Measurements from ENCODE around the gene SNF8. TPM values are rescaled to one million over a fixed set of nuclear protein-coding genes. Genes with fewer than 3 reads are reported as not detected.

Gene SNF8
- total and polyA plus RNA-seq, 9 of the 15 experiments (the other 6 are each of a cell fraction or from before 2014, with no cell fraction given) = 6.9 to 149 (median 117) TPM

GRCh38 chr17:48944515-48945260 is at the start of gene SNF8 (continued):
- peak; percentile 80; the same call in 1 of the 2 replicates for TF ChIP-seq ZNF511 (CRISPR knock-in tag; IDR thresholded peaks at IDR 0.05)
- peak; percentile 65 for TF ChIP-seq TAF9B (IDR thresholded peaks at IDR 0.05; ENCODE audit: partially characterized antibody)
- no peak for TF ChIP-seq MCM2 (IDR thresholded peaks at IDR 0.05; ENCODE audit: low read depth)
- TF ChIP-seq KDM1A (IDR thresholded peaks at IDR 0.05) = no peak
- peak; percentile 90 for TF ChIP-seq NR1H2 (CRISPR knock-in tag; IDR thresholded peaks at IDR 0.05)
- no peak for TF ChIP-seq MYNN (IDR thresholded peaks at IDR 0.05)
- no peak for TF ChIP-seq MYNN (CRISPR knock-in tag; IDR thresholded peaks at IDR 0.05)
- TF ChIP-seq CREB3L1 (IDR thresholded peaks at IDR 0.05; ENCODE audit: borderline replicate concordance, low read depth) = peak; percentile 88
- TF ChIP-seq HOXB6 (CRISPR knock-in tag; IDR thresholded peaks at IDR 0.05; ENCODE audit: borderline replicate concordance) = no peak
- TF ChIP-seq NEUROD1 (IDR thresholded peaks at IDR 0.05; ENCODE audit: borderline replicate concordance, low read depth, low read length, partially characterized antibody) = peak; percentile 56
- TF ChIP-seq ZNF77 (CRISPR knock-in tag; IDR thresholded peaks at IDR 0.05) = no peak
- peak; percentile 4; the same call in 1 of the 2 replicates for TF ChIP-seq BHLHE40 (IDR thresholded peaks at IDR 0.05; ENCODE audit: low read length)
- no peak for TF ChIP-seq ZNF134 (CRISPR knock-in tag; conservative IDR thresholded peaks at IDR 0.05)
- peak; percentile 62; the same call in 1 of the 2 replicates for TF ChIP-seq IRF1 (CRISPR knock-in tag; IDR thresholded peaks at IDR 0.05; ENCODE audit: borderline replicate concordance)
- TF ChIP-seq RBBP5 (IDR thresholded peaks at IDR 0.05; ENCODE audit: borderline replicate concordance, insufficient read depth, low read length, poor library complexity, severe bottlenecking) = peak; percentile 81
- TF ChIP-seq MCM5 (IDR thresholded peaks at IDR 0.05; ENCODE audit: low read depth) = no peak
- TF ChIP-seq ZBED1 (IDR thresholded peaks at IDR 0.05) = no peak
- no peak for TF ChIP-seq CHD4 (IDR thresholded peaks at IDR 0.05; ENCODE audit: insufficient read depth, insufficient replicate concordance, low read depth, low read length, poor library complexity, severe bottlenecking)
- TF ChIP-seq TARDBP (IDR thresholded peaks at IDR 0.05) = 0 out of 2 replicates have a peak, but pooled peaks have one; percentile 46
